Ramos (cell line): ENCODE data around the gene MAP7D3.
"Not testable (repeated sequence)": the region's sequence is repeated elsewhere in the genome, so short reads cannot be mapped to it uniquely, and the experiment has no call there.

Experiments used
- in situ Hi-C: fragments of 300-500 bp; cut with MboI; formaldehyde crosslinking; loops from one replicate; pipeline ENCODE4 v1.14.3; 2022; ENCODE audit warnings: low sequenced_read_pairs; ENCODE audit not compliant: unreplicated experiment

The MAP7D3 gene

DNA sequence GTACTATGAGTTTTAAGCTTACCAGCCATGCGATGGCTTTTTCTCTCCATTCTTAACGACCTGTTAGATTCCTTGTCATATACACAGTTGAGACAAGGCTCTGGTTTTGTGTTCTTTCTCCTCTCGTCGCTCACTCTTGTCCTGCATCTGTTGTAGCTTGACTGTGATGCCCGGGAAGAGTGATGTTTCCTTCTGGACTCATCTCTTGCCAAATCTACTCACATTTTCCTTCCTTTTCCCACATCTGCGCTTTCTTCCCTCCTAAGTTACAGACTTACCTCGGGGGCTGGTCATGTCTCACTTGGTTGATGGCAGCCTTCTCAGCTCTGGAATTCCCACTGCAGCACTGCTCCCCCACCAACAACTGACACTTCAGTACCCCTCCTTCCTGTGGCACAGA, 4.8 kb upstream of the MAP7D3 start:
- in situ Hi-C loops = no loop called here

DNA sequence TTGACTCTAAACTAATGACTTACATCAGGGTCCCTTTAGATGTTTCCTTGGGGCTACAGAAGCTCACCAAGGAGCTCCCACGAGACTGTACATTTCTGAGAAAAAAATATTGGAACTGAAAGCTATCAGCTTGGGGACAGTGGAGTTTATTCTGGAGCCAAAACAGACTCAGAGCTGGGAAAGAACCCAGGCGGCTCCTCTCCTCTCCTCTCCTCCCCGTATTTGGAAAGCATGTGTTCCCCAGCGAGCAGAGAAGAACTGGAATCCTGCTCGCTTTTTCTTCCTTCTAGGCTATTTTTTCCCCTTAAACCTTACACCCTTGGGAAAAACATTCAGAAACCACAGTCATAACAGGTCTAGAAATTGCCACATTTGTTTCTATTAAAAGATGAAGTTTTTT, 4.3 kb upstream of the MAP7D3 start:
- in situ Hi-C loops = no loop called here

GRCh38 chrX:136250191-136251040, 784 bp downstream of the MAP7D3 start:
- in situ Hi-C loops = no loop called here

GRCh38 chrX:136246201-136246600, 5.0 kb downstream of the MAP7D3 start:
- in situ Hi-C loops = no loop called here

DNA sequence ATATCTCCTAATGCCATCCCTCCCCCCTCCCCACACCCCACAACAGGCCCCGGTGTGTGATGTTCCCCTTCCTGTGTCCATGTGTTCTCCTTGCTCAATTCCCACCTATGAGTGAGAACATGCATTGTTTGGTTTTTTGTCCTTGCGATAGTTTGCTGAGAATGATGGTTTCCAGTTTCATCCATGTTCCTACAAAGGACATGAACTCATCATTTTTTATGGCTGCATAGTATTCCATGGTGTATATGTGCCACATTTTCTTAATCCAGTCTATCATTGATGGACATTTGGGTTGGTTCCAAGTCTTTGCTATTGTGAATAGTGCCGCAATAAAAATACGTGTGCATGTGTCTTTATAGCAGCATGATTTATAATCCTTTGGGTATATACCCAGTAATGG, 13.4 kb downstream of the MAP7D3 start:
- in situ Hi-C loops = not testable (repeated sequence)

- in situ Hi-C loops = no loop called here
These were observed 14.1 kb downstream of the MAP7D3 start for GRCh38 chrX:136237074-136237473.

DNA sequence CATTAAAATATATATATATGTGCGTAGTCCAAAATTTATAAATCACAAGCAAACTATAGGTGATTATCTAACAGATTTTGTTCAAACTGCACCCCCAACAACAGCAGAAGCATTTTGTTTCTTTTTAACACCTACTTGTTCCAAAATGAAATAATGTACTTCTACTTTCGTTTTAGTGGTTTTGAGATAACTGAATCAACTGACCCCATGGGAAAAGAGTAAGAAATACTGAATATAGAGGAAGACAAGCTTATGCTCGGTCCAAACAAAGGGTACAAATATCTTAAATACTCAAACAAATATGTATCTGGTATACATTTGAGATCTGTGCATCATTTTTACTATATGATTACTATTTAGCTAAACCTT, 22.4 kb downstream of the MAP7D3 start:
- in situ Hi-C loops = no loop called here

DNA sequence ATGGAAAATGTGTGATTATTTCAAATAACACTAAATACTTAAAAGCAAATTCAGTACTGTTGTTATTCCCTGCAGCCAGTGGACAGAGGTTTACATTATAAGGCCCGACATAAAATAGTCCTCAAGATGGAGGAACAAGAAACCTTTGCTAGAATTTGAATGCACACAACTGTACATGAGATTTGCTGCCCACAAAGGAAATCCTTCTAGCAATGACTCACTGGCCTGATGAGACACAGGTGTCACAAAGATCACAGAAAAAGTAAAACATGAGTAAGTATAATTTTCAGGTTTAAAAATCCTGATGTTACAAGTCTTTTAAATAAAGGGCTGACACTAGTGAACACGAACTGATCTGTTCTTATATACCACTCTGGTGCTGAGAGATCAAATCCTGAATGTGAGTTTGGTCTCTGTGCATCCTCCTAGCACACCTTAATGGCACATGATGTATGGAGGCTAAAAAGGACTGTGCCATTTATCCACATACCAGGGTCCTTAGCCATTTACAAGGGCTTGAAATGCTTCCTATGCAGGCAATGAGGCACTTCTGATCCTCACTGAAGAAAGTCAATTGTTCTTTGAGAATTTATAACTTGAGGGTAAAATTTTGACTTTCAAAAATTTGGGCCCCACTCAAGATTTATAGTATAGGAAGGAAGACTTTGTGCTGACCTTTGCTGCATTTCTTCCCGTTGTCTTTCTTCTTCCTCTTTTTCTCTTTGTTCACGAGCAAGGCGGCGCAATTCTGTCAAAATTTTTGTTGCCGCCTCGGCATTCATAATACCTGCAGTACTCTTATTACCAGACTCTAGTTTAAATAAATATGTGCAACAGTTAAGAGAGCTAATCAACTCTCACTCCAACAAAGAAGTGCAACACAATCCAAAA, 23.0 kb downstream of the MAP7D3 start:
- in situ Hi-C loops = no loop called here

DNA sequence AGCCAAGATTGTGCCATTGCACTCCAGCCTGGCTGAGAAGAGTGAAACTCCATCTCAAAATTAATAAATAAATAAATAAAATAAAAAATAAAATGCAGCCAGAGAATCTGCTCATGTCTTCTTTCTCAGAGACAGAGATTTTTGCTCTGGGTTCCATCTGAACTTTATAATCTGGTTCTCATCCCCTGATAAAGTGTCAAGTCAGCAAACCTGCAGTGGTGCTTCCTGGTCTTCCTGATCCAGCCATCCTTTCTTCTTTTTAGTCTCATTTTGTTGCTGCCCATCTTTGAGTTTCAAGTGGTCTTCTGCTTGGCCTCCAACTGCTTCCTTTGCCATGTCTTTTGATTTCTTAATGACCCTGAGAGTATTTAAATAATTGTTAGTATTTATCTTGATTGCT, 24.1 kb downstream of the MAP7D3 start:
- in situ Hi-C loops = no loop called here

DNA sequence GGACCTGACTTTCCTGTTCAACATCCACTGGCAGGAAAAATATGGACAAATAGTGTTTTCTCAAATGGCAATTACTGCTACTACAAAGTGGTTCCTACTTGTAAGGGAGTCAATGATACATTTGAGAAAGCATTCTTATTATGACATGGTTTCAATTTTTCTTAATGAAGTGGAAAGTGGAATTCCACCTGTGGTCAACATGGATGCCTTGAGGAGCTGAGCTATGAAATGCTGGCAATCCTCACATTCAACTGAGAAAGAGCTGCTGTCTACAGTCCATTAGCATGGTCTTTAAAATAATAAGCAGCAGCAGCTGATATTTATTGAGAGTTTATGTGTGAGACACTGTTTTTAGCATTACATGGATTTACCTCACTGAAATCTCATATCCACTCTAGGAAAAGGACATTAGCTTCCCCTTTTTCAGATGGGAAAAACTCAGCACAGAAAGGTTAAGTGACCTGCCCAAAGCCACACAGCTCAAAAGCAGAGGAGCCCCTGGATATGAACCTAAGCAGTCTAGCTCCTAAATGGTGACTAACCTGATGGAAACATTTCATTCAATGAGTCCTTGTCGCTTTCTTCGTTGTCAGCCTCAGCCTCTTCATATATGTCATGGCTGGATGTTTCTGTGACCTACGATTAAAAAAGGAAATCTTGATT, 29.2 kb downstream of the MAP7D3 start:
- in situ Hi-C loops = no loop called here

DNA sequence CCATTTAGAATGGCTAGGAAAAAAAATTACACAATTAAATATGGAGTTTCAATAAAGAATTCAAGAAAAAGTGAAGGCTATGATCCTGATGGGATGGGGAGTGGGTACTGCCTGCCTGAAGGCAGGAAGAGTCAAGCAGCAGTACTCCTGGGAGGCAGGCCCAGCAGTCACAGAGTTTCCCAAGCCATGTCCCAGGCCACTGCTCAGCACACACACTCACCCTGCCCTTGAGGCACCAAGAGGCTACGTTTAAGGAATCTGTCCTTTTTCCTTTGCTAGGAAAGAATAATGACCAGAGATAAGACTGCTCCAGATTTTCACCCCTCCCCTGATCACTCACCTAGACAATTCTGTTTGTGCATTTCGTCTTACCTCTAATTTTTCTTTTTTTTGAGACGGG, 30.2 kb downstream of the MAP7D3 start:
- in situ Hi-C loops = no loop called here

DNA sequence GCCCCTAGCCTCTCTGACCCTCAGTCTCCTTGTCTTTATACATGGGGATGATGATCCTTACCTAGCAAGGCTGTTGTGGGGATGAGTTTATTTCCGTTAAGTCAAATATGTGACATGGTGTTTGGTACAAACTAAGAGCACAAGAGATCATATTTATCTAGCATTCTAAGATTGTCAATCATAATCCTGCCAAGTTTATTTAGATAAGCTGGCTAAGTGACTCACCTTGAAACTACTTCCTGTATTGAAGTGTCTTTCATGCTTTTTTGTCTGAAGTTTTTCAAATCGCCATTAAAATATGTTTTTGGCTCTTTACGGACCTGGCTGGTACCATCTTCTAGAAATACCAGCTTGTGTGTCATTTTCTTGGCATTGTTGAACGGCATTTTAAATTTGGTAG, 30.7 kb downstream of the MAP7D3 start:
- in situ Hi-C loops = no loop called here

DNA sequence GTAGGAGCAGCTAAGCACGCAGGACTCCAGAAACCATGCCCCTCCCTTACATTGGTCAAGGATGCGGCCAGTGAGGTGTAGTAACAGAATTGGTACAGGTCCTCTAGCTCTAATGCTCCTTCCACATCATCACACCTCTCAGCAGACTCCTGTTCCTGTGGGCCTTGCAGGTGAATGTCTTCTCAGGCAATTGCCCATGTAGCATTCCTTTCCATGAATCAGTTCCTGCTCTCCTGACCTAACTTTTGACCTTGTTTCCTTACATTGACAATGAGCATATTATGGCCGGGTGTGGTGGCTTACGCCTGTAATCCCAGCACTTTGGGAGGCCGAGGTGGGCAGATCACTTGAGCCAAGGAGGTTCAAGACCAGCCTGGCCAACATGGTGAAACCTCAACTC, 31.3 kb downstream of the MAP7D3 start:
- in situ Hi-C loops = no loop called here

DNA sequence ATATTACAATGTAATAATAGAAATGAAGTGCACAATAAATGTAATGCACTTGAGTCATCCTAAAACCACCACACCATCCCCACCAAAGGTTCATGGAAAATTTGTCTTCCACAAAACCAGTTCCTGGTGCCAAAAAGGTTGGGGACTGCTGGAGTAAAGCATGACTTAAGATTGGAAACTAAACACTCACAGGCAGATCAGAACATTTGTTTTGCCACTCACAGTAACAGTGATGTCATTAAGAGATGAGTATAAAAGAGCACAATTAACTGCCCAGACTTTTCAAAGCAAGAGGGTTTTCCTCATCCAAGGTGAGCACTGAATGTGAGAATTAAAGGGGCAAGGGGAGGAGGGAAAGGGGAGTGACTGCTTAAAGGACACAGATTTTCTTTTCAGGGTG, 35.6 kb downstream of the MAP7D3 start:
- in situ Hi-C loops = no loop called here

- in situ Hi-C loops = no loop called here
These were observed 36.6 kb downstream of the MAP7D3 start for GRCh38 chrX:136214551-136214950.

DNA sequence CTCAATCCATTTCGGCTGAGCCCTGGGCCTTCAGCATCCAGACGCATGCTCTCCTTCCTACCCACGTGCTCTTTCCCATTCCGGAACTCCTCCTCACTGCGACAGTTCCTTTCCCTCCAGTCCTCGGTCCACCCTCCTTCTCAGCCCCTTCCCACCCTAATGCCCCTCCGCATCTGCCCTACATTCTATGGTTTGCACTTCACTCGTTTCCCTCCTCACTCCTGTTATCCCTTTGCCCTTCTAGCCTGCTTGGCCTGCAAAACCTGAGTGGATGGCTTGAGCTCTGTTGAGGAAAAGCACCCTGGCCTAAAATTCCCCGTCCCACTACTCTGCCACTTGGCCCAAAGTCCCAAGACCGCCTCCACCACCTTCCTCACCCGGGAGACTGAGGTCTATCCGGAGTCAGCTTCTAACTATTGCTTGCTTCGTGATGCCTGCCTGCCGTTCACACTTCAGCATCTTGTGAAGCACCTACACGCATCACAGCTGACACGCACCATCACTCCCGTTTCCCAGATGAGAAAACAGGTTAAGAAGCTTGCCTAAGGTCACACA, 38.6 kb downstream of the MAP7D3 start:
- in situ Hi-C loops = no loop called here

DNA sequence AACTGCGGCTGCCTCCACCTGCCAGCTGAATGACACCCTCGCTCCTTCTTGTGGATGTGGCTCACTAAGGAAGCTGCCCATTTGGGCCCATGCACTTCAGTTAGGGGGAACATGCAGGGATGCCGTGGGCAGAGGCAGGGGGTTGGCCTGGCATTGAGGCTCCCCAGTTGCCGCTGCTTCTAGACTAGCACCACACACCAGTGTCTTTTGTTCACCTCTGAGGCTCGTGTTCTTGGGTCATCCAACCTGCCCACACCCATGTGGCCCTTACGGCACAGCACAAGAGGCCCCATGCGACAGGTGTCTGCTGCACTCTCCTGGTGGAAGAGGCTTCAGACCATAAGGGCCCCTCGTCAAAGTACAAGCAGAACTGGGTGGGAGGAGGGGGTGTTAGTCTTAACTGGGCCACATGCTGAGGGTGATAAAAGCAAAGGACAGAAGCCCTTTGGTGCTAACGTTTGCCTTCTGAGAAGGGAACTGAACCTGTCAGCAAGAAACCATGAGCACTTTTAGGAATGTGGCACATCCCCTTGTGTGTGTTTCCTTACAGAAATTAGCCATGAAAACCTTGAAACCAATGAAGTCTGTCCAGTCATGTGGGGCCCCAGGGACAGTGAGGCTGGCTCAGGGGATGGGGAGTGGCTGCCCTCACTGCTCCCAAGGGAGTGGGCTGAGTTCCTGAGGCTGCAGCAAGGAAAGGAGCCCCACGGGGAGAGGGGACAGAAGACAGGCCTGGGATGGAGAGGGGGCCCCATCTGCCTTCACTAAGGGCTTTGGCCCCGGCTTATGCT, 39.2 kb downstream of the MAP7D3 start:
- in situ Hi-C loops = no loop called here

DNA sequence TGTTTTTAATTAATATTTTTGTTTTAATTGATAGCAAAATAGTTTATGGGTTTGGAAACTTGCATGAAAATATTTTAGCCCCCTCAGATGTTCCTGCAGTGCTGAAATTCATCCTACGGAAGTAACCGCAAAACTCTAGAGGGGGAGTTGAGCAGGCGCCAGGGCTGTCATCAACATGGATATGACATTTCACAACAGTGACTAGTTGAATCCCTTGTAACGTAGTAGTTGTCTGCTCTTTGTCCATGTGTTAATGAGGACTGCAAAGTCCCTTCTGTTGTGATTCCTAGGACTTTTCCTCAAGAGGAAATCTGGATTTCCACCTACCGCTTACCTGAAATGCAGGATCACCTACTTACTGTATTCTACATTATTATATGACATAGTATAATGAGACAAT, 40.4 kb downstream of the MAP7D3 start:
- in situ Hi-C loops = no loop called here

DNA sequence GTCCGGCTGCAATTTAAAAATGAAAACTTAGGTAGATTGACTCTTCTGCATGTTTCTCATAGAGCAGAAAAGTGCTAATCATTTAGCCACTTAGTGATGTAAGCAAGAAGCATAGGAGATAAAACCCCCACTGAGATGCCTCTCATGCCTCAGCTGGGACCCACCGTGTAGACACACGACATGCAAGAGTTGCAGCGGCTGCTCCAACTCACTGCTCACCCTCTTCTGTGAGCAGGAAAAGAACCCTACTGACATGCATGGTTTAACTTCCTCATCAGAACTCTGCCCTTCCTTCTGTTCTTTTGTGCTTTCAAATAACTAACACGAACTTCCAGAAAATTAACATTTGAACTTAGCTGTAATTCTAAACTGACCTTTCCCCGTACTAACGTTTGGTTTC, 41.0 kb downstream of the MAP7D3 start:
- in situ Hi-C loops = no loop called here

GRCh38 chrX:136209751-136210150, 41.4 kb downstream of the MAP7D3 start:
- in situ Hi-C loops = no loop called here
